HG03460 (cell line): Measurements from ENCODE around the gene SCP2.

Experiments
- ATAC-seq: cut with Tn5 transposase; IDR thresholded peaks from one replicate; pipeline ENCODE4 v1.9.1; 2021; ENCODE audit not compliant: unreplicated experiment

Gene SCP2

GRCh38 chr1:53094533-53094919 lies 167.4 kb downstream of the SCP2 start:
- no peak for ATAC-seq
